Measurements from ENCODE around the gene SLX4IP.
A peak's percentile ranks its signal among the peaks of the same experiment; 100 is the strongest.

- TF ChIP-seq CTCF (conservative IDR thresholded peaks at IDR 0.05 in 1 of 2, IDR thresholded peaks at IDR 0.05 in 1 of 2; ENCODE audit: extremely low read depth in 1 of 2, insufficient read depth in 1 of 2, low read depth in 1 of 2, low read length in 2 of 2) (peak; percentile 26 to 42), EZH2 (IDR thresholded peaks at IDR 0.05; ENCODE audit: borderline replicate concordance, low read length) (no peak)
Measured at GRCh38 chr20:10647471-10647870, 212.4 kb downstream of the SLX4IP start.
